AG04449 (cell line): ENCODE measurements around the gene RGP1.
A peak's percentile ranks its signal among the peaks of the same experiment; 100 is the strongest.

Source experiments
- CTCF ChIA-PET: fragments of 350-600 bp; formaldehyde crosslinking; extraction: SDS; loops from one replicate; lab custom pipeline; 2021; ENCODE audit warnings: antibody characterized with exemption; lab: Yijun Ruan, JAX
- POLR2A ChIA-PET: fragments of 400-600, 350-600 bp; formaldehyde crosslinking; extraction: SDS; loops from one replicate; lab custom pipeline; 2020; ENCODE audit warnings: antibody characterized with exemption, inconsistent platforms; lab: Yijun Ruan, JAX
- DNase-seq: peaks from one replicate; pipeline ENCODE4 v3.0.0-alpha.2; 2010; ENCODE audit warnings: low read depth, low spot score
- H3K4me3 ChIP-seq: 2 replicates; pipeline ENCODE4 v1.5.1; 2011; ENCODE audit warnings: low read depth, mild to moderate bottlenecking, control low read depth, low read length
- CTCF ChIP-seq: IDR thresholded peaks from one replicate; pipeline ENCODE4 v1.5.1; 2011; ENCODE audit warnings: mild to moderate bottlenecking, moderate library complexity, low read length, control low read depth, inconsistent platforms; ENCODE audit not compliant: insufficient read depth; ENCODE audit errors: missing control alignments

The RGP1 gene

GRCh38 chr9:35746583-35746982 lies 2.5 kb upstream of the RGP1 start:
- no peak for TF ChIP-seq CTCF
- H3K4me3 ChIP-seq, result peak overlapping the region; percentile 89
- ChIA-PET POLR2A (interaction anchor here (0.9 to 5.6 kb wide), 2 partner anchors 12 to 17 kb away, joined by 3 to 54 read pairs; partner anchors contain the start of genes CREB3 and TLN1), CTCF (interaction anchor here (0.6 to 8.0 kb wide), 7 partner anchors 10 to 733 kb away, joined by 3 to 130 read pairs (median 7); partner anchors contain the start of genes CREB3 and TLN1)
- no peak for DNase-seq

- no peak for TF ChIP-seq CTCF
- CTCF ChIA-PET, result interaction anchor here (0.8 to 8.0 kb wide), 15 partner anchors 8 to 632 kb away, joined by 3 to 130 read pairs (median 4); partner anchors contain the start of genes ATOSB, CREB3 and TLN1
Observed at GRCh38 chr9:35748242-35748857, 737 bp upstream of the RGP1 start.

GRCh38 chr9:35749515-35750255 lies 598 bp downstream of the RGP1 start:
- no peak for TF ChIP-seq CTCF
- POLR2A ChIA-PET, result interaction anchor here (0.6 to 5.6 kb wide), 5 partner anchors 14 to 441 kb away, joined by 3 to 54 read pairs (median 4); partner anchors contain the start of genes CLTA, CREB3 and TLN1
- peak overlapping the region; percentile 89 for H3K4me3 ChIP-seq
- CTCF ChIA-PET, result interaction anchor here (1.0 to 8.0 kb wide), 7 partner anchors 8 to 89 kb away, joined by 3 to 130 read pairs (median 10); no protein-coding TSS in a partner anchor
- no peak for DNase-seq

More at GRCh38 chr9:35748242-35748857, 737 bp upstream of the RGP1 start:
- POLR2A ChIA-PET, result interaction anchor here (0.6 to 5.6 kb wide), 5 partner anchors 13 to 356 kb away, joined by 3 to 54 read pairs (median 3); partner anchors contain the start of genes CREB3 and TLN1
- peak overlapping the region; percentile 89 for H3K4me3 ChIP-seq
- no peak for DNase-seq

- DNase-seq, result no peak
- peak overlapping the region; percentile 89 for H3K4me3 ChIP-seq
- ChIA-PET CTCF (interaction anchor here (1.0 to 8.0 kb wide), 5 partner anchors 8 to 89 kb away, joined by 3 to 130 read pairs (median 10); no protein-coding TSS in a partner anchor), POLR2A (interaction anchor here (1.1 to 5.6 kb wide), 2 partner anchors 20 to 62 kb away, joined by 4 to 54 read pairs; partner anchors contain the start of genes CREB3 and TLN1)
- TF ChIP-seq CTCF, result no peak
Observed at GRCh38 chr9:35750256-35750531, 1.1 kb downstream of the RGP1 start.

GRCh38 chr9:35753466-35753865 lies 4.4 kb downstream of the RGP1 start:
- DNase-seq, result no peak
- ChIA-PET POLR2A (no interaction called here), CTCF (interaction anchor here (0.6 to 2.7 kb wide), 3 partner anchors 18 to 67 kb away, joined by 3 to 9 read pairs (median 4); no protein-coding TSS in a partner anchor)
- no peak for TF ChIP-seq CTCF
- no peak overlapping the region for H3K4me3 ChIP-seq
